ENCODE measurements around the gene OR2T5. TPM values are rescaled to one million over a fixed set of nuclear protein-coding genes. Genes with fewer than 3 reads are reported as not detected.
A peak's percentile ranks its signal among the peaks of the same experiment; 100 is the strongest.
"Not testable (repeated sequence)": the region's sequence is repeated elsewhere in the genome, so short reads cannot be mapped to it uniquely, and the experiment has no call there.

The OR2T5 gene
- total RNA-seq, 2 experiments from 2014 or later: not detected

- intact Hi-C loops (cut with micrococcal nuclease): no loop called here
- DNase-seq (no peak), ATAC-seq (no peak)
- TF ChIP-seq CTCF (IDR thresholded peaks at IDR 0.05): no peak
- Mint-ChIP-seq H3K4me1 (ENCODE audit: low read depth) (no peaks in the 10 kb centered on the region), H3K27ac (no peak overlapping the region), H3K36me3 (ENCODE audit: low read depth) (no peaks in the 10 kb centered on the region), H3K9me3 (no peaks in the 10 kb centered on the region), H3K4me3 (no peak overlapping the region), H3K27me3 (no peaks in the 10 kb centered on the region)
- POLR2A ChIA-PET: no interaction called here
- CTCF ChIA-PET: no interaction called here
Observed at GRCh38 chr1:248521856-248522255, 33.5 kb downstream of the OR2T5 start.

DNA sequence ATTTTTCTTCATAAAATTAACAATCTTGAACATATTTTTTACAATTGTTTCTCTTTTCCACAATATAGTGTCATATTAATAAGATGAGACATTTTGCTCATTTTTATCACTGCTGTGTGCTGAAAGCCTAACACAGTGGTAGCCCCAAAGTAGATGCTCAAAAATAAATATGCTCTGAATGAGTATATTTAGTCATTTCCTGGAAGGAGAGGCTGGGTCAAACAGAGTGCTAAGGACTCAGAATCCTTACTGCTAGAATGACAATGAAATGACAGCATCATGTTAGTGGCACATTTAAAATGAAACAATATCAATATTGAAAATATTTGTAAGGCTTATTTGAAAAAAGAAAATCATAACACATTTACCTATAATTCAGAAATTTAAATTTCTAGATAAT is 49.1 kb downstream of the OR2T5 start:
- CTCF ChIA-PET; H3K36me3 Mint-ChIP-seq (ENCODE audit: low read depth); DNase-seq; H3K9me3 Mint-ChIP-seq; H3K4me1 Mint-ChIP-seq (ENCODE audit: low read depth); POLR2A ChIA-PET; H3K4me3 Mint-ChIP-seq; intact Hi-C loops (cut with micrococcal nuclease); H3K27me3 Mint-ChIP-seq; H3K27ac Mint-ChIP-seq: not testable (repeated sequence)
- ATAC-seq: peak; percentile 53

Other genes with a start within 250 kb of the OR2T5 start
- gene OR2T33, start 210.6 kb upstream of the OR2T5 start, total RNA-seq: not detected
- gene OR2T12, start 185.2 kb upstream of the OR2T5 start, total RNA-seq: not detected
- not detected for gene OR2M7, start 164.0 kb upstream of the OR2T5 start, total RNA-seq
- not detected for gene OR14C36, start 139.8 kb upstream of the OR2T5 start, total RNA-seq
- not detected for gene OR2T4, start 126.9 kb upstream of the OR2T5 start, total RNA-seq
- not detected for gene OR2T6, start 112.8 kb upstream of the OR2T5 start, total RNA-seq
- gene OR2T1, start 85.5 kb upstream of the OR2T5 start, total RNA-seq: not detected
- gene OR2T2, start 43.0 kb upstream of the OR2T5 start, total RNA-seq: not detected
- not detected for gene OR2T3, start 15.2 kb upstream of the OR2T5 start, total RNA-seq
- not detected for gene OR2G6, start 19.5 kb downstream of the OR2T5 start, total RNA-seq
- not detected for gene OR2T29, start 74.2 kb downstream of the OR2T5 start, total RNA-seq
- not detected for gene OR2T34, start 86.2 kb downstream of the OR2T5 start, total RNA-seq
- not detected for gene OR2T10, start 109.1 kb downstream of the OR2T5 start, total RNA-seq
- gene OR2T11, start 146.5 kb downstream of the OR2T5 start, total RNA-seq: not detected
- not detected for gene OR2T35, start 156.7 kb downstream of the OR2T5 start, total RNA-seq
- not detected for gene OR2T27, start 166.9 kb downstream of the OR2T5 start, total RNA-seq
- gene OR14I1, start 214.2 kb downstream of the OR2T5 start, total RNA-seq: not detected